Activated naive CD4-positive, alpha-beta T cell (primary cell): ENCODE measurements around the gene HOXB5.

Experiments
- DNase-seq, 4 experiments: peaks; one replicate each; lab custom pipeline; 2025; lab: John Stamatoyannopoulos, UW

HOXB5 gene

DNA sequence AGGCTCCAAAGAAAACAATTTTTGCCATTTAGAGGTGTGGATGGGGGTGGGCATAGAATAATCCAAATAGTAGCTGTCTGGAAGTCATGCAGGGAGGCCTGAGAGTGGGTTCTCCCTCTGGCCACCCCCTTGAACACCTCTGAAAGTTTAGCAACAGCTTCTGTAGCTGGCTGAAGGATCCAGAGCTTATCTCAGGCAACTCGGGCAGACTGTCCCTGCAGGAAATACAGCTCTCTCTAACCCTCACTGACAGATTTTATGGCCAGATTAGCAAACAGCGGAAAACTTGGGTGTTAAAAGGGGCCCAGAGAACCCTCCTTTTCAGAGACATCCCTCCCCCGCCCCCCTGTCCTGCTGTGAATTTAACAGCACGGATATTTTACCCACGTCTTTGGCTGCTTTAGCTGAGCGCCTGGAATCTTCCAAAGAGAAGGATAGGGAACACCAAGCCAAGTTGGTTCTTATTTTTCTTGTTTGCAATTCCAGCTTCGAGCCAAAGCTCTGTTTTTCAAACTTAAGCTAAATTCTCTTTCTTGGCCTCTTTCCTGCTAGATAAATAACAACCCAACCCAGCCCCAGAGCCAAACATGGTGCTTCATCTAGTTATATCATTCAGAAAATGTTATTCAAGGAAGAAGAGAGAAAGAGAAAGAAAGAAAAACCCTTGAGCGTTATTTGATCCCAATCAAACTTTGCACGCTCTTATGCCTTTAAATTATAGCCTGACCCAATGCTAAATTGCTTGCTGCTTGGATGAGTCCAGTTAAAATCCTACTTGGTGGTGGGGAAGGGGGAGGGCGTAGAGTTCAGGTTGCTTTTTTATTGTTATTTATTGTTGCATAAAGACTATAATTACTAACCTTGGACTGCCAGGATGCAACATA lies 46.4 kb downstream of the HOXB5 start:
- DNase-seq, result no peak

DNA sequence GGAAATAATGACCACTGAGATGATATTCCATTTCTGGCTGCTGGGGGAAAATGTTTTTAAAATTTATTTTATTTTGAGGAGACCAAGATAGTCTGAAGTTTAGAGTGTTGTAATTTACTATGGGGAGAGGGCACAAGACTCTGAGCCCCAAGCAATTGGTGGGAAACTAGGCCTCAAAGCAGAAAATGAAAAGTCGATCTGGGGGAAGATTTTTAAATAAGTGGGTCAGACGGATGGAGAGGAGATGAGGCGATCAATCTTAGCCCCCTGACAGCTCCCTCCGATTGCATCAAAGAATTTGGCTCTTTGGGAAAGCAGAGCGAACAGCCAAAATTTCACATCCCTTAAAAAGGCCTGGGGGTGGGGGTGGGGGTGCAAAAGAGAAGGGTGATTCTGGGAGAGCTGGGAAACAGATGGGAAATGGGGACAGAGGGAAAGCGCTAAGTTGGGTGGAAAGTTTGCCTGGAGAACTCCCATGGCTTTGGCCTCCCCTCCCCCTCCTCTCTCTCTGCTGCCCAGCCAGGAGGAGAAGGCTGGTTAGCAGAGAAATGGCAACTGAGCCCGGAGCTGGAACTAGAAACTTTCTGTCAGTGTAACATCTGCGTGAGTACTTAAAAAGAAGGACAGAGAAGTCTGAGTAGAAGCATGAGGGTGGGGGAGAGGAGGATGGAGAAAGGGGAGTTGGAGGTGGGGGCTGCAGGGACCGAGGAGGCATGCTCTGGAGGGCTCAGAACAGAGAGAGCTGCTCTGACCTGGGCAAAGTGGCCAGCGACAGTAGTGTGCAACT lies 47.2 kb downstream of the HOXB5 start:
- no peak for DNase-seq

DNA sequence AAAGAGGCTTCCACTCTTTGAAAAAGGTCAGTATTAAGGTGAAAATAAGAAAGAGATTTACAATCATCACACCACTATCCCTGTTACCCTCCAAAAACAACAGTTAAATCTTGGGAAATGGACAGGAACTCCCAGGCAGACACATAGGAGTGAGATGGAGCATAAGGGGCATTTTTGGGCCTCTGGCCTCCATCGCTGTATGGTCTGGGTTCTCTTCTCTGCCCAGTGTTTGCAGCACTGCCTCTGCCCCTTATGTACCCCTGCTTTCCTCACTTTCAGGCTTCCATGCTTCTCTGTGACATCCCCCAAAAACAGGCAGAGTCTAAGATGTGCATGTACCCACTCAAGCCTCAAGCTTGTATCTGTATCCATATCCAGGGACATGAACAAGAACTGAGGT lies 48.0 kb downstream of the HOXB5 start:
- no peak for DNase-seq

DNA sequence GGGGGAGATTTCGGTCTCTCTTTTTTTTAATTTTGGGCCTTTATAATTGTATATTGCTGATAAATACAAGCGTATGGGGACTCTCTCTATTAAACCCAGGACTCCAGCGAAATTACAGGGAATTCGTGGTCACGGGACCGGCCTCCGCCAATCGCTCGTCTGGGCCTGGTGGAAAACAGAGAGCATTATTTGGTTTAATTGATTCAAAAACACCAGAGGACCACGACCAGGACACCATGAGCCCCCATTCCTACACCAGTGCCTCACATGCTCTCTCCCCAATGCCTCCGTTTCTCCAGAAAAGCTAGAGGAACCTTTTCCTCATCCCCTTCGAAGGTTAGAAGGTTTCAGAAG lies 48.6 kb downstream of the HOXB5 start, which contains the start of gene HOXB2:
Gene HOXB2 (minus strand): TSS at position 88 of the 354 bp plus-strand sequence. CDS start 198 bp downstream, outside the sequence.
- DNase-seq, result no peak

DNA sequence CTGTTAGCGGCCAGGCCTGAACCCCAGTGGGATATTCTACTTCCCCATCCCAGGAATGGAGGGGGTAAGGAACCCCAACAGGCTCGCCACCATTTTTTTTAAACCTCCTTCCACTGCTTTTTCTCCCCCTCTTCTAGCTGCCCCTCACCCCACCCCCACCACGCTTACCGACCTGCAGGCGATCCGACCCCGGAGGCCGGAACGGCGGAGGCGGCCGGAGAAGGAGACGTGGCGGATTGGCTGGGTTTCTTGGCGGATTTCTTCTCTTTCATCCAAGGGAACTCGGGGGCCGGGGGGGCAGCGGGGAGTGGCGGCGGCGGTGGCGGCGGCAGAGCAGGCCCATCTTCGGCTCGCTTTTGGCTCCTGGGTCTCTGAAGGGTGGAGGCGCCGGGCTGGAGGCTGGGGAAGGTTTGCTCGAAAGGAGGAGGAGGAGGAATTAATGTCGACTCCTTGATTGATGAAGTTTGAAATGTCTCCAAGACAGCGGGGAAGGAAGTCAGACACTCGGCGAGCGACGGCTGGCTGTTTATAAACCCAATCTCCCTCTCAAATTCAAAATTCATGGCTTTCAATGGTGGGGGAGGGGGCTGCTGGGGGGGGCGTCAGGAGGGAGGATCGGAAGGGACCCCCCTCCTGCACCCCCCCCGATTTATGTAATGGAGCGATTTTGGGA lies 49.1 kb downstream of the HOXB5 start:
- DNase-seq, result peak in 2 of 4 experiments; percentile 17 to 24

DNA sequence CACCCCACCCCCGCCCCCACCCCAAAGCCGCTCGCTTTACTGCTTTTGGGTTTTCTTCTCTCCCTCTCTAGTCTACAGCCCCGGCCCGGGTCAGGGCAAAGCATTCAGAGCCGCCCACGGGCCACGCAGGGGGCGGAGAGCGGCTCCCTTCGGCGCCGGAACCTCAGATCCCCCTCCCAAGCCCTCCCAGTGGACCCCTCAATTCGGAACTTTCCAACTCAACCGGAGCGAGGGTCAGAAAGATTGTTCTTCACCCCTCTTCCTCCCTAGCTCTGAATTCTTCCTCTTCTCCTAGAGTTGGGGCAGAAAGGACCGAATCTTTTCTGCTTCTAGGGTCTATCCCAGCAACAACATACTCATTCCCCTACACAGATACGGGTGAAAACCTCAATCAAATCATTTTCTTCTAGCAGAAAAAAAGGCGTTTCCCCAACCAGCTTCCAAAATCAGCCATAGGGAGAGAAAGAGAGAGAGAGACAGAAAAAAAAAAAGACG lies 49.7 kb downstream of the HOXB5 start:
- DNase-seq, result peak in 2 of 4 experiments; percentile 31 to 40

DNA sequence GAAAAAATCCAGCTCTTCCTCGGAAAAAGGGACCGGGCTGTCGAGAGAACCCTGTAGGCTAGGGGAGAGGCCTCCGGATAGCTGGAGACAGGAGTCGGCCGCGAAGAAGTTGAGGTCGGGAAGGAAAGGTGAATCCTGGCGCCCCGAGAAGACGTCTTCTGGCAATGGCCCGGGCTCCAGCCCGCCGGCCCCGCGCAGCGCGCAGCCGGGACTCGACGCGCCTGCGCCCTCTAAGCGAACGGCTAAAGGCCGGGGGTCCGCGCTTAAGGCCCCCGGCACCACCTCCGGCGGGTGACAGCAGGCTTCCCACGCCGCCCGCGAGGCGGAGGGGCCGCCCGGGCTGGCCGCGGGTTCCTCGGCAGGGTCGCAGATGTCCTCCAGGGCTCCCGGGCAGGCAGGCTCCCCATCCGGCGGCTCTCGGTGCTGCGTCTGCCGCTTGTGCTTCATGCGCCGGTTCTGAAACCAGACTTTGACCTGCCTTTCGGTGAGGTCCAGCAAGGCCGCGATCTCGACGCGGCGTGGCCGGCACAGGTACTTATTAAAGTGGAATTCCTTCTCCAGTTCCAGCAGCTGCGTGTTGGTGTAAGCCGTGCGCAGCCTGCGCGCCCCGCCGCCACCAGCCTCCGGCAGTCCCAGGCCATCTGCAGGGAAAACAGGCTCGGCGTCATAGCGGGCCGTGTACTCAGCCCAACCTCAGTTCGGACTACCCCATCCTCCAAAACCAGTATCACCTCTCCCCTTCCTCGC lies 50.3 kb downstream of the HOXB5 start:
- peak in 2 of 4 experiments; percentile 40 to 55 for DNase-seq

DNA sequence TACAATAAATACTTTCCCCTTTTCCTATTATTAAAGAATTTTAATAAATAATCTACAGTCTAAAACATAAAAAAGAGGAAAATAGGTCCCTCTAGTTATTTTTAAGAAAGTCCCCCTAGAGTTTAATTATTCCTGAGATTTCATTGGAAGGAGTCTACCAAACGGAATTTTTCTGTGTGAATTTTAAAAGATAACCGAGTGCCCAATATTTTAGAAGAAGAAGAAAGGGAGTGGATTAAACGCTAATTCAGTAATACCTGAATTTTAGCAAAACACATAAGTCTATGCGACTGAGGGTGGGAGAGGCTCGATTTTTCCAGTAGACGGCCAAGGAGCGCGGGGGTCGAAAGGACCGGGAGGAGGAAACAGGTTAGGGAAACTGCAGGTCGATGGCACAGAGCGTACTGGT lies 50.9 kb downstream of the HOXB5 start:
- DNase-seq, result no peak

DNA sequence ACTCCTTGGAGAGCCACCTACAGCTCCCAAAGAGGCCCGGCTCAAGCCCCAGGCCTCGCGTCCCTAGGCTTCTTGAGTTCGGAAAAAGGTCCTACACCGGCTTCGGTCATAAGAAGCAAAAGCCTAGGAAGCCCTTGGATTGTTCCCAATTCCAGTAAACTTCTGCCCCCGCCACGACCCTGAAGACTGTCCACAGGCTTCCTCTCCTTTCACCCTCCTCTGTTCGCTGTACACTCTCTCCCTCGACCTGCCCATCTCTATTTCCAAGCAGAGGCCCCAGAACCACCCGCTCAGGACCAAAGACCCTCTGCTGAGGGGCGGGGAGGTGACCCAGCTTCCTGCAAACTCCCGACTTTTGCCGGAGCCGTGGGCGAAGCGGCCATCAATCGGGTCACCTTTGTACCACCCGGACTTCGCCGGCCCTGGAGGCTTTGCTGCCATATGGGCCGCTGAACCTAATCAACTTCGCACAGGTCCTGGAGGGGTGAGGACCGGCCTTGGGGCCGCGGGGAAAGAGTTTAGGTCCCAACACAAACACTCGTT lies 51.4 kb downstream of the HOXB5 start:
- DNase-seq, result peak in 1 of 4 experiments; percentile 22

DNA sequence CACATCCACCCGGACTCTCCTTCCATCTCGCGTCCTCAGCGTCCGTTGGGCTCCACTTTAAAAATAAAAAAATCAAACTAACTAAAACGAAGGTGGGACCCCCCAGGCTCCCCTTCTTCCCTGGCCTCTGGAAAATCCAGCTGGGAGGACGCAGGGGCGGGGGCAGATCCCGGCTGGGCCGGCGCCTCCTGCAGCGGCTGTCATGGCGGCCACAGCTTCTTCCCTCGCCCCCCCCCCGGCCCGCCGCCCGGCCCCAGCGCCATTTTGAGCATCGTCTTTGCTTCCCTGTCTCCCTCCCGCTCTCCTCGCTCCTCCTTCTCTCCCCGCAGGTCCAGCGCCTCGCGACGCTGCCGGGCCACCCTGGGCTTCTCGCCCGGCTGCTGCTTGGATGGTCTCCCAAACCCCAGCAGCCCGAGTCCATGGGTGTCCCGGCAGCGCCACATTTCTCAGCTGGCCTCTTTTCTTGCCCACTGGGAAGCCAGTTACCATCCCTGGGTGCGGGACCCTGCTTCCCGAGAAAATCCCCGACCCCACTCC lies 51.9 kb downstream of the HOXB5 start:
- peak in 3 of 4 experiments; percentile 29 to 57 (median 47) for DNase-seq
